HCEC 1CT (cell line): ENCODE data around the gene INSYN1.
A peak's percentile ranks its signal among the peaks of the same experiment; 100 is the strongest.
"Not testable (repeated sequence)": the region's sequence is repeated elsewhere in the genome, so short reads cannot be mapped to it uniquely, and the experiment has no call there.

ENCODE experiments used
- DNase-seq: peaks from one replicate; pipeline ENCODE4 v3.0.0-alpha.2; 2017

INSYN1 gene, protein sequence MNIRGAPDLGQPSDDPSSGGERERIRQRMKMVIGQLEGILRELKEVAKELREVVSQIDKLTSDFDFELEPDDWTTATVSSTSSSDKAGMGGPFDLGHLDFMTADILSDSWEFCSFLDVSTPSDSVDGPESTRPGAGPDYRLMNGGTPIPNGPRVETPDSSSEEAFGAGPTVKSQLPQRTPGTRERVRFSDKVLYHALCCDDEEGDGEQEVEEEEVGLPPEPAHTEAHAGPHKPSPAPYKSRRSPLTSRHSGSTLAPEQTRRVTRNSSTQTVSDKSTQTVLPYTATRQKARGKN

DNA sequence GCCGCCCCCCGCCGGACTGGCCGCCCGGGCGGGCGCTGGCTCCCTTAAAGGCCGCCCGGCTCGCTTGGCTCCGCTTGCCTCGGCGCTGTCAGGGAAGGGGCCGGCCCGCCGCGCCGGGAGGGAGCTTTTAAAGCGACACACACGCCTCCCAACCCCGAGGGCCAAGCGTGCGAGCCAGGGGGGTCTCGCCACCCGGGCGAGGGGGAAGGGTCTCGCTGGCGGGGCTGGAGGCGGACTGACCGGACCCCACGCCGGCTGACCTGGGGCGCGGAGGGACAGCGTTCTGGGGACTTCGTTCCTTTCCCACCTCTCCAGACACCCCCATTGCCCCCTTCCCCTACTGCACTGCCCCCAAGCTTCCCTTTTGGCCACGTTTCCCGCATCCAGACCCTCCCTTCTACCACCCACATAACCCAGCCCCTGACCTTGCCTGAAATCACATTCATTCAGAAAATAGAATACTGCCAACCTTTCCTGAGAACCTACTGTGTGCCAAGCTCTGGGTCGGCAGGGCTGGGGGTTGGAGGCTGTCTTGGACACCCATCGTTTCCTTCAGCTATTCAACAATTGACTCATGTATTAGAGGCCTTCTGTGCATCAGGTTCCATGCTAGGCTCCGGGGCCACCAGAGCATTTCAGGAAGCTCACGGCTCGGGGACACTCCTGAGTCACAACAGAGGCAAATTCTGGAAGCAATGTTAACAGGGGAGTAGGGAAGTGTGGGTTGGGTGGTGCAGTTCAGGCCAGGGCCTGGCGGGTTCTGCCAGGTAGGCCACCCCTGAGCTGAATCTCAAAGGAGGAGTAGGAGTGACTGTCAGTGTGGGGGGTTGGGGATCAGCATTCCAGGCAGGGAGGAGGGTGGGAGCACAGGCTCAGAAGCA is at the start of gene INSYN1:
TSS of gene INSYN1 (minus strand) at position 102 of the 881 bp plus-strand sequence. CDS start 2,221 bp downstream, outside the sequence.
- DNase-seq = no peak

DNA sequence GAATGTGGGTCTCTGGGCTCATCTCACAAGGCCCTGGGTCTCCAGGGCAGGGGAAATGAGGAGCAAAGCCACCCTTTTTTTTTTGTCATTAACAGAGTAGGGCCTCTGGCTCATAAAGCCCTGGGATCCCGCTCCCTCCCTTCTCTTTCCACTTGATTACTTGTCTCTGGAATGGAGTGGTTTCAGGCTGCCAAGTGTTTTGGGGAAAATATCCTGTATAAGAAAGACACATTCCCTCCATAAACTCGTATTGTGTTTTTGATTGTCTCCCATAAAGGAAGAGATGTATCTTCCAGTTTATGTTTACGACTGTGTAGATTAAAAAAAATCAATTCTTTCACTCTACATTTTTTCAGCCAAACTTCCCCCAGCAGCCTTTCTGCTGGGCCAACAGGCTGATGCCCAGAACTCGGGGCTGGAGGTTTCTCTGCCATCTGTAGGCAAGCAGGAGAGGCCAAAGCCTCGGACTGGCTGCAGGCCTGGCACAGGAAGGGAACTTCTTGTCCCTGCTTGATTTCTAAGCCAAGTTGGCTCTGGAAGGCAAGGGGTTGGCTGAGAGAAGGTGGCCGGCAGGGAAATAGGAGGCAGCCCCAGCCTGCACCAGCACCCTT is 49.4 kb upstream of the INSYN1 start:
- DNase-seq = no peak

DNA sequence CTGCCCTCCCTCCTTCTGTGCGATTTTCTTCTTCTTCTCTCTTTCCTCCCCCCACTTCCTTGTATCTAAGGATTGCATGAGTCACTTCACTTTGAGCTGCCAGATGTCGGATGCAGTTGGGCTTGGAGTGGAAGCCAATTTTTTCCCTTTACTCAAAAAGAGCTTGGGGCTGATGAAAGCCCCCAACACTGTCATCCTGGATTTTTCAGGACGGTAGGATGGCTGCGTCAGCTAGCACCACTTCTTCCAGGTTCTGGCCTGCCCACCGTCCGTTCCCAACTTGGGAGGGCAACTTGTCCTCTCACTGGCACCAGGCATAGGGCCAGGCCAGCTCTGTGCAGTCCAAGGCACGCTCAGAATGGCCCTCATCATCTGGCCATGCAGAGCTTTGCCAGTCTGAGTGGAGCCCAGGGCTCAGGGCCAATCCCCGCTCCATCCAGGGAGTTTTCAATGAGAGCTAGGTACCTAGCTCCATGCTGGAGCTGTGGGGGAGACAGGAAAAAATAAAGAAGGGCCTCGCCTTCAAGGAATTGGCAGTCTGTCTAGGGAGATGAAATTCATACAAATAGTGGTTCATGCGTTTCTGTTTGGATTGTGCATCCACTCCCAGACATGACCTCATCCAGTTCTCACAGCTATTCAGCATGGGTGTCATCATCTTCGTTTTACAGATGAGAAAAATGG is 47.7 kb upstream of the INSYN1 start:
- peak; percentile 78 for DNase-seq

DNA sequence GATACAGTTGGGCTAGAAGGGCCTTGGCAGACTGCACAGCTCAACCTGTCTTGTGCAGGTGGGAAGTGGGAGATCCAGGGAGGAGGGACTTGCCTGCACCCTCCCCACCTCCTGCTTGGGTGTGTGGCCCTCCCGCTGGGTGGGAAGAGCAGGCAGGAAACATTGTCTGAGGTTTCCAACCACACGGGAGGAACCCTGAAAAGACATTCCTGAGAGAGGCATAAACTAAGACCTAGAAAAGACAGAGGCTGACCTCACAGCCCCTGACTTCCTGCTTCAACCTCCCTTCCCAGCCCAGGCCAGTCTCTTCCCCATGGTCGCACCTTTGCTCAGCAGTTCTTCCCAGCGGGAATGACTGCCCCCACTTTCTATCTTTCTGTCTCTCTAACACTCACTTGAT is 46.3 kb upstream of the INSYN1 start:
- peak; percentile 11 for DNase-seq

DNA sequence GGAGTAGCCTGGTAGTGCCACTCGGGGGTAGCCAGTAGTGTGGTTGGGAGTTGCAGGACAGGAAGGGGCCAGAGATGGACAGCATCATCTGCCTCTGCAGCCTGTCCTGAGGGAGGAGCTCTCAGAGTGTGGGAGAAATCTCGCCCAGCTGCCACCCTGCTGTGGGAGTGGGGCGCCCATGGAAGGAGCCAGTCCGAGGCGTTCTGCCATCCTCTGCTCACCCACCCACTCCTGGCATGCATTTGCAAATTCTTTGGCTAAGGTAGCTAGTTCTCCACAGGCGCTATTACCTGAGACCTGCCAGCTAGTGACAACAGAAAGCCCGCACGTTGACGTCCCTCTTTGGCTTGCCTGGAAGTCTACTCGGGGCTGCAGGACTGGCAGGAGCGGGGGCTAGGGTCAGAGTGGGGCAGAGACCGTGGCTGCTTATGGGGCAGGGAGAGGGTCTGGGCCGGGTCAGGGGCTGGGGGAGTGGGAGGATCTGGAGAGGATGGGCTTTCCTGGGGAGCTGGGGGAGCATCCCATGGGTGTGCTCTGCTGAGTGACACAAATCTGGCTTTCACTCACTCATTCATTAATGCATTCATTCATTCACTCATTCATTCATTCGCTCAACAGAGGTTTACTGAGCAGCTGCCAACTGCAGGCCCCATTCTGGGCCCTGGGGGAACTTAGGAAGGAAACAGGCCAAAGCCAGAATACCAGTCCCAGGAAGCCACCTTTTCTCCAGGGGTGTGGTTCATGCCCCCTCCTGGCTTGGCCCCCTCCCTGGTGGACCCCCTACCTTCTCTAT is 44.4 kb upstream of the INSYN1 start:
- DNase-seq = no peak

DNA sequence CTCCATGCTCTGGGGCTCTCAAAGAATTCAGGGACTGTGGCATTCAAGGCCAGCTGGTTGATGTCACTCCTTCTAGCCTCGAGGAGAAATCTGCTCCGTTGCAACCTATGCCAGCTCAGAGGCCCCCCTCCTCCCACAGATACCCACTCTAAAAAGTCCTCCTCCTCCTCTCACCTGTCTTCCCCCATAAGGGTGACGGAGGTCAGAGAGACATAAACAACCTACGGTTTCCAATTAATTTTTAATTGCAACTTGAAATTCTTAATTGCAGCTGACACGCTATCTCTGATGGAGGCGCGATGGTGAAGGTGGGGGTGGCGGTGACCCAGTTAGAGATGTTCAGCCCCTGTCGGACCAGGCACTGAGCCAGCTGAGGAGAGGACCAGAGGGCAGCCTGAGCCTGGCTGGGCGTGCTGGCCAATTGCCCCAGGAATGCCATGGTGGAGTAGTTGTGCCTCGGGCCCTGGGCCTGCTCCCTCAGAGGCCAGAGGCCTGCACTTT is 43.2 kb upstream of the INSYN1 start:
- DNase-seq = no peak

DNA sequence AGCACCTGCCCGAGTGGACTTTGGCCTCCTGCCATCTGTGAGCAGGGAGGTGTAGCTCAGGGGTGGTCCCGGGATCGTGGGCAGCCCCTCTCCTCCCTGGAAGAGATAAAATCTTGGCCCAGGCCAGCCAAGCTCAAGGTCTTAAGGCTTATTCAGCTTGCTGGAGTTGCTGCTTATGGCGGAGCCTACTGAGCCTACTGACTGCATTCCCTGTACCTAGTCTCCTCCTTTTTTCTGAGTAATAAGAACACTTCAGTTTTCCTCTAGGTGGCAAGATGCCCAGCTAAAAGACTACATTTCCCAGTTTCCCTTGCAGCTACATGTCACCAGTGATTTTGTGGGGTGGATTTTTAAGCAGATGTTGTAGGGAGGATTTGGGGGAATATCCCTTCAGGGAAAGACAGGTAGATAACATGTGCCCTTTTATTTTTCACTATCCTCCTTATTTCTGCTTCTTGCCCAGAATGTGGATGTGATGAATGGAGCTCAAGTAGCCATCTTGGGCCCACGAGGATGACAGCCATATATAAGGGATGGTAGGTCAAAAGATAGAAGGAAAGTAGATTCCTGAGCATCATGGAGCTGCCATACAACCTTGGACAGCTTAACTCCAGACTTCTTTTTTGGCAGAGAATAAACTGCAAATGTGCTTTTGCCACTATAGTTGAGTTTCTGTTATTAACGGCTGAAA is 41.4 kb upstream of the INSYN1 start:
- peak; percentile 20 for DNase-seq

DNA sequence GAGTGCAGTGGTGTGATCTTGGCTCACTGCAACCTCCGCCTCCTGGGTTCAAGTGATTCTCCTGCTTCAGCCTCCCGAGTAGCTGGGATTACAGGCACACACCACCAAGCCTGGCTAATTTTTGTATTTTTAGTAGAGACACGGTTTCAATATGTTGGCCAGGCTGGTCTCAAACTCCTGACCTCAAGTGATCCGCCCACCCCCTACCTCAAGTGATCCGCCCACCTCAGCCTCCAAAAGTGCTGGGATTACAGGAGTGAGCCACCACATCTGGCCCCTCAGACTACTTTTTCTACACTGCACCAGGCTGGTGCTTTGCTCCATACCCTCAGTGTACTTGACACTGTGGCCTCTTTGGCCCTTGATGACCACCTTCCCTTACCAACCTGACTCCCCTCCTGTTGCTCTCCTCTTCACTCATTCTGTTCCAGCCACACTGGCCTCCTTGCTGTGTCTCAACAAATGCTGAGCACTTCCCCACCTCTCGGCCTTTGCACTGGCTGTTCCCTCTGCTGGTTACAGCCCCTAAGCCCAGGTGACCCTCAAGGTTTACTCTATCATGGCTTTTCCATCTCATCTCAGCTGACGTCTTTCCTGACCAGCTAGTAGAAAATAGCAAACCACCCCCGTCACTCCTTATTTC is 39.9 kb upstream of the INSYN1 start:
- not testable (repeated sequence) for DNase-seq

DNA sequence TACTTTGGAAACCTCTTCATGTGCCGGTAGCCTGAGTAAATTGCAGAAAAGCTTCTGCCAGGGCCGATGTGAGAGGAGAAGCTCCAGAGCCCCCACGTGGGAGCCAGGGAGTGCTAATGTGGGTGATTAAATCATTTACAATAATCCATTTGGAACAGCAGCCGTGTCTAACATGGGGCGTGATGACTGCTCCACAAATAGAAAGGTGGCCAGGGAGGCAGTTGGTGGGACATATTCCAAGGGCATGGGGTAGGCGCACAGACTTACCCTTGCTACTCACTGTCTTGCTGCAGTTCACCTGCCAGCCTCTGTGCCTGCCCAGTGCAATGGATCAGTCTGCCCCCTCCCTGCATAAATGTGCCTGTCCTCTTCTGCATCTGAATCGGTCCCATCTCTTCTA is 39.3 kb upstream of the INSYN1 start:
- no peak for DNase-seq

DNA sequence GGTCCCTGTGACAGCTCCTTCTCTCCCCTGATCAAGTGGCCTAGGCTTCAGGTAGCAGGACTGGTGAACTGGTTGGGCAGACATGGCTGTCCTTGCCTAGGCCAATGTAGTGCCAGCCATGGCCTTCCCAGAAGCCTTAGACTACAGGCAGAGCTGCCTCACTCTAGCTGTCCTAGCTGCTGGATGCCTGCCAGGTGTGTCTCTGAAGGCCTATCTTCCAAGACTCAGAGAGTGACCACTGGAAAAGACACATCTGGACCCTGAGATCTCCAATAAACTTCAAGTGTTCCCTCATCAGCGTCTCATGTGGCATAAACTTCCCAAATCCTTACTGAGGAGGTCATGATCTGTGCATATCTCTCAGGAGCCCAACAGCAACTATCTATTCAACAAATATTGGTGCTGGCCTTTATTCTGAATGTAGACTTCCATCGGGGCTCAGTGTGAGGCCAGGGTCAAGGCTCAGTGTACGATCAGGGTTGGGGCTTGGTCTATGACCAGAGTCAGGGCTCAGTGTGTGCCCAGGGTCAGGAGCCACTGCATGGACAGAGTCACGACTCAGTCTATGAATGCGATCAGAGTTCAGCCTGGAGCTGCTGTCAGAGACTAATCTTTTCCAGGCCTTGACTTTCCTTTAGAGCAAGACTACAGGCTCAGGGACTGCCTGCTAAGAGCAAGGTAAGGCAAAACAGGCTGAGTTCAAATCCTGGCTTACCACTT is 36.5 kb upstream of the INSYN1 start:
- no peak for DNase-seq

DNA sequence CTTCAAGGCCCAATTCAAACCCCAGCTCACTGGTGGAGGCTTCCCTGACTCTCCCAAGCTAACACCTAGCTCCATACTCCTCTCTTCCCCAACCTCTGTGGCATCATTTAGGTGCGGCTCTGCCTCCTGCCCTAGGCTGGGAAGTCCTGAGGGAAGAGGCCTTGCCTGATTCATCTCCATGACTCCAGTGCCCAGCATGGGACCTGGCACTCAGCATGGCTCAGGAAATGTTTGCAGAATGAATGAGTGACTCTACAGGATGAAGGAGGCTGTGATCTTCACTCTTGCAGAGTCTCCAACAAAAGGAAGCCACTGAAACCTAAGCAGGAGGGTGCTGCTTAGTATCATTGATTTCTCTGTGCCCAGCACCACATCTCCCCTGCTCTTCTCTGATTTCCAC is 34.5 kb upstream of the INSYN1 start:
- DNase-seq = no peak

DNA sequence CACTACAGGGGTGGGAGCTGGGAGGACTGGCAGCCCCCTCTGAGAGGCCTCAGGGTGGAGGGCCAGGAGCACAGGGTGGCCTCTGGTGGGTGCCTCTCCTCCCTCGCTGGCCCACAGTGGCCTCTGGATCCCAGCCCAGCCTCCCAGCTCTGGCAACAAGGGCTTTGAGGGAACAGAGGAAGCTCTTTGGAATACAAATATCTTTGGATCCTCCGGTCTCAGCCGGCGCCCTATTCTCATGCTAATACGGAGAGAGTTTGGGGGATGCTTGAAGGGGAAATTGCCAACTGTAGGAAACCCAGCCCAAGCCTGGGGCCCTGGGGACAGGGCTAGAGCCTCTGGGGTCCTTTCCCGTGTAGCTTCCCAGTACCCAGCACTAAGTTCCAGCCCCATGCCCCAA is 33.4 kb upstream of the INSYN1 start:
- no peak for DNase-seq

DNA sequence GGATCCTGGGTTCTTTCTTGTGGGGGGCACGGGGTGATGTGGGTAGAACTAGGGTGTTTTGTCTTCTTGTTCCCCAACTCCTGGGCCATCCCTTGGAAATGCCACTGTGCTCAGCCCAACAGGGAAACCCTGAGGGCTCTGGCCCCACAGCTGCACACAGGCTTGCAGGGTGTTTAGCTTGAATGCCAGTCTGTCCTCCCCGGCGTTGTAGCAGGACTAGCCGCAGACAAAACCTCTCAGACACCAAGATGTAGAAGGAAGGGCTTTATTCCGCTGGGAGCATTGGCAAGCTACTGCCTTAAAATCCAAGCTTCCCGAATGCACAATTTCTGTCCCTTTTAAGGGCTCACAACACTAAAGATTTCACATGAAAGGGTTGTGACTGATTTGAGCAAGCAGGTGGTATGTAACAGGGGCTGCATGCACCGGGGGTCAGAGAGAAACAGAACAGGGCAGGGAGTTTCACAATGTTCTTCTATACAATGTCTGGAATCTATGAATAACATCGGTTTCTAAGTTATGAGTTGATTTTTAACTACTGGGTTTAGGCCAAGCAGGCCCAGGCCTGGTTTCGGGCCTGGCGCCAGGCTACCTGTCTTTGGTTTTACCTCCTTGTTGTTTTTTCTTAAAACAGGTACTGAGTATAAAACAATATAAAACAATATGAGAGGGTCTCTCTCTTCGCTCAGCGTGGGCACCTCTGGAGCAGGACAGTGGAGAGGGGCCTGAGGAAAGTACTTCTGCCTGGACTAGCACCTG is 32.3 kb upstream of the INSYN1 start:
- not testable (repeated sequence) for DNase-seq

DNA sequence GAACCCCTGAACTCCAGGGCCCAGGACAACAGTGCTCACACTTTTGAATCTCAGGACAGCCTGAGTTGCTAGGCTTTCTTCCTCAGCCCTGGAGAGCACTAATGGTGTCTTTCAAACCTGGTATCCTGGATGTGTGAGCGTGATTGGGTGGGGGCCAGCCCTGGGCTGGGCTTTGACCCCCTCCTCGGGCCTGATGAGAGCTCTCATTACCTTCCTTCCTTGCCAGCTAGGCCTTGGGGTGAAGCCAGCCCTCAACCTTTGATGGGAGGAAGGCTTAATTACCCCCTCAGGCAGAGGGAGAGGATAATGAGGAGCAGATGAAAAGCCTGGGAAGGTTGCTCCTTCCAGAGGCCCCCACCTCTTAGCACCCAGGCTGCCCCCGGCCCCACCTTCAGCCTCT is 31.1 kb upstream of the INSYN1 start:
- DNase-seq = no peak

DNA sequence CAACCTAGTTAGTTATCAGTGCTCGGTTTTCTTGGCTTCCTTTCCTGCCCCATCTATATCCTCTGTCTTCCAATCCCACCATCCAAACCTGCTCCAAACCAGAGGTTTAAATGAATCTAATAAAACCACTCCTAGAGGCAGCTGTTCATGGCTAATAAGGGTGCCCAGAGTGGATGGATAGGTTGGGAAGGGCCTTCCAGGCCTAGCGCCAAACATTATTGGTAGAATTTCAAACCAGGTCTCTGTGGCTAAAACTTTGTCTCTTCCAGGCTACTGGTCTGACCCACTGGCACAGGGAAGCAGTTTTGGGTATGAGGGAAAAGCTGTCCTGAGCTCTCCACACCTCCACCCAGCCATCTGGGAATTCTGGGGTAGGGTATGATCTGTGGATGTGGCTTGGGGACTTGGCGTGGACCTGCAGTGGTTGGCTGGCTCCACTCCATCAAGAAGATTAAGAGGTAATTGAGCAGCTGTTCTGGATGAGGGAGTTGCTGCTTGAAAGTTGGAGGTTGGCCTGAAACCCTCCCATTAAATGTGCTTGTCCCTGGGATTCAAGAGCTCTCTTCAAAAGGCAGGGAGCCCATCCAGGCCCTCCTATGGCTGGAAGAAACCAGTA is 29.3 kb upstream of the INSYN1 start:
- no peak for DNase-seq

DNA sequence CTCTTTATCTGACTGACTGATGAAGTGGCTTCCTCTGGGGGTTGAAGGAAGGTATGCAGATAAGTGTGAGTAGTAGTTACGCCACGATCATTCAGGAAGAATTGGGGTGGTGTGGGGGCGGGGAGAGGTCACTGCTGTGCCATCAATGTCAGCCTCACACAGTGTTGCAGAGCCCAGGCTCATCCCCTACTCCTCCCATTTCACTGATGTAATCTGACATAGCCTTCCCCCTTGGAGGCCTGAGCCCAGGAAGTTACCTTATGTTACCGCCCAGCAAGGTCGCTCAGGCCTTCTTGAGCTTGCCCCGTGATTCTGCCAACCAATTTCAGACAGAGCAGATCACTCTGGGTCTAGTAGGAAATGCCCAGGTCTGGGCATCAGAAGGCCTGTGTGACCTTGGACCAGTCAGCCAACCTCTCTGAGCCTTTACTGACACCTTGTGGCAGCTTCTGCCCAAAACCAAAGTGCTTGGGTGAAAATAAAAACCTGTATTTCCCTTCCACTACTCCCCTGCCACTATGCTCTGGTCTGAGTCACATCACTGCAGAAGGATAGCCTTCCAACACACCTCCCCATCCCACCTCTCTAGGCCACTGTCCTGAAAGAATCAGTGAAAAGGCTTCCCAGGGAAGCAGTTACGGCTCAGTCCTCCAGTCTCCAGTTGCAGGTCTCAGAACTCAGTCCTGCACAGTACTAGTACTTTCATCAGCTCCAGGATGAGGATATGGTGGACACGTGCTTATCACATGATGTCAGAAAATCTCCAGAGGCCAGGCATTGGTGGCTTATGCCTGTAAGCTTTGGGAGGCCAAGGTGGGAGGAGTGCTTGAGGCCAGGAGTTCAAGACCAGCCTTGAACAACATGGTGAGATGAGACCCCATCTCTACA is 28.1 kb upstream of the INSYN1 start:
- peak; percentile 47 for DNase-seq

DNA sequence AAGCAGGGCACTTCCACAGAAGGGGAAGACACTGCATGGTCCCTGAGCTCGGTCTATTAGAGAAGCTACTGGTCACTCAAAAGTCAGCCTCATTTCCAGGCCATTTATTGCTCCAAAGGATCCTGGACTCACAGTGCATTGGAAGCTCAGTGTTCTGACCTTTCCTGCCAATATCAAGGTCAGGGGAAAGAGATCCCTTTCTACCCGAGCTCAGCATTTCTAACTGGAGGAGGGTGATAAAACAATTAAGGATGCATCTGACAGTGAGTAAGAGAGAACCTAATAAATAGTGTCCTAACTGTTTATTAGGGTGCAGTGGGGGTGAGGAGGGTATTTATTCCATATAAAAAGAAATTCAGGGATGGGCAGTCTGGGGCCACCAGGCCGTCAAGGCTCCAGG is 26.8 kb upstream of the INSYN1 start:
- no peak for DNase-seq

DNA sequence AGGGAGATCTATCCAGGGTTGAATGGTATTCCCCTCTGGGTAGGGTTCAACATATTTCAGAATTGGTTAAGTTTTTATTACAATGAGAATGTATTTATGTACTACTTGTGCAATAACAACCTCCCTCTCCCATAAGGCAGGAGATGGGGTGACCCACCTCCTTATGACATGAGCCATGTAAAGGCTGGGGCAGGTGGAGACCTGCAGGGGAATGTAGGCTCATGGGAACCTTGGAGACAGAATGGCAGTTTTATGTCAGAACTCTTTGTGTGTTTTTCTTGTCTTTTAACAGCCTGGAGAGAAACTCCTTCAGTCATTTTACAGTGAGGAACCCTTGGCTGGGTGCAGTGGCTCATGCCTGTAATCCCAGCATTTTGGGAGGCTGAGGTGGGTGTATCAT is 24.6 kb upstream of the INSYN1 start:
- no peak for DNase-seq
